Measurements from ENCODE around the gene ADAMTS18.

DNA sequence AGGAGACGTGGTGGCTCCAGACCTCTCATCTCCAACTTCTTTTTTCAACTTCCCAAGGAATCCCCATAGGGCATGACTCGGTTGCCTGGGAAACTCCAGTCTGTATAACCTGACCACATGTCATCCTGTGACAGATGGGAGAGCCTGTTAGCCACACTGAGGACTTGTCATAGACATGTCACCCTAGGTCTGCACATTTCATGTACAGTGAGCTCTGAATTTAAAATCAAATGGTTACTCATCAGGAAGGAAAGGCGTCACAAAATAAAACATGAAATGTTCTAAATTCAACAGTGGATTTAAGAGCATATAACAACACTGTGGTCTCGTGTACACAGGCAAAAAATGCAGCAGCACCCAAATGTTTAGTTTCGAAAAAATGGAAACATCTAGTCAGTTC lies 22.2 kb upstream of the ADAMTS18 start:
- TF ChIP-seq, protein P1, sequence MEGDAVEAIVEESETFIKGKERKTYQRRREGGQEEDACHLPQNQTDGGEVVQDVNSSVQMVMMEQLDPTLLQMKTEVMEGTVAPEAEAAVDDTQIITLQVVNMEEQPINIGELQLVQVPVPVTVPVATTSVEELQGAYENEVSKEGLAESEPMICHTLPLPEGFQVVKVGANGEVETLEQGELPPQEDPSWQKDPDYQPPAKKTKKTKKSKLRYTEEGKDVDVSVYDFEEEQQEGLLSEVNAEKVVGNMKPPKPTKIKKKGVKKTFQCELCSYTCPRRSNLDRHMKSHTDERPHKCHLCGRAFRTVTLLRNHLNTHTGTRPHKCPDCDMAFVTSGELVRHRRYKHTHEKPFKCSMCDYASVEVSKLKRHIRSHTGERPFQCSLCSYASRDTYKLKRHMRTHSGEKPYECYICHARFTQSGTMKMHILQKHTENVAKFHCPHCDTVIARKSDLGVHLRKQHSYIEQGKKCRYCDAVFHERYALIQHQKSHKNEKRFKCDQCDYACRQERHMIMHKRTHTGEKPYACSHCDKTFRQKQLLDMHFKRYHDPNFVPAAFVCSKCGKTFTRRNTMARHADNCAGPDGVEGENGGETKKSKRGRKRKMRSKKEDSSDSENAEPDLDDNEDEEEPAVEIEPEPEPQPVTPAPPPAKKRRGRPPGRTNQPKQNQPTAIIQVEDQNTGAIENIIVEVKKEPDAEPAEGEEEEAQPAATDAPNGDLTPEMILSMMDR (IDR thresholded peaks at IDR 0.05; ENCODE audit: low read depth, low read length, missing input control): no peak
- TF ChIP-seq TAF1 (conservative IDR thresholded peaks at IDR 0.05) (no peak), EGR1 (IDR thresholded peaks at IDR 0.05; ENCODE audit: low read depth in 2 of 2) (no peak)

All from liver (tissue), 3 donors.